HL-60 (cell line): Measurements from ENCODE around the gene SUSD1.

Source experiments
- DNase-seq, 2 experiments: peaks; one replicate each; pipeline ENCODE4 v3.0.0-alpha.2; 2010 to 2020; ENCODE audit warnings: low read depth in 1 of 2, low spot score in 1 of 2
- H3K27ac ChIP-seq: fragments of 250-450 bp; sonication (Bioruptor Pico); replicated peaks from 2 replicates; pipeline ENCODE4 v1.5.1; 2020; ENCODE audit warnings: mild to moderate bottlenecking, moderate library complexity
- H3K27me3 ChIP-seq: fragments of 250-450 bp; sonication (Bioruptor Pico); 2 replicates; pipeline ENCODE4 v1.5.1; 2021; ENCODE audit warnings: mild to moderate bottlenecking, moderate library complexity; ENCODE audit not compliant: insufficient read depth, poor library complexity, severe bottlenecking
- H3K4me3 ChIP-seq: replicated peaks from 2 replicates; pipeline ENCODE4 v1.5.1; 2011; ENCODE audit warnings: mild to moderate bottlenecking, control low read depth, low read length; ENCODE audit not compliant: insufficient read depth
- CTCF ChIP-seq: IDR thresholded peaks from one replicate; pipeline ENCODE4 v1.5.1; 2011; ENCODE audit warnings: low read length, control low read depth, inconsistent platforms; ENCODE audit not compliant: insufficient read depth
- GABPA ChIP-seq: IDR thresholded peaks from 2 replicates; pipeline ENCODE4 v1.6.1; 2012; ENCODE audit warnings: low read depth
- POLR2AphosphoS5 ChIP-seq: IDR thresholded peaks from 2 replicates; pipeline ENCODE4 v1.6.1; 2012; ENCODE audit warnings: low read depth
- REST ChIP-seq: IDR thresholded peaks from 2 replicates; pipeline ENCODE4 v1.6.1; 2012; ENCODE audit warnings: low read depth; ENCODE audit not compliant: insufficient replicate concordance
- SPI1 ChIP-seq: IDR thresholded peaks from 2 replicates; pipeline ENCODE4 v1.6.1; 2012; ENCODE audit warnings: low read depth, mild to moderate bottlenecking, borderline replicate concordance

SUSD1 gene

GRCh38 chr9:112020680-112021596, 154.2 kb downstream of the SUSD1 start:
- Histone ChIP-seq H3K27me3 (no peaks in the 10 kb centered on the region), H3K4me3 (no peak overlapping the region), H3K27ac (no peak overlapping the region)
- TF ChIP-seq POLR2AphosphoS5 (no peak), REST (no peak), CTCF (no peak), SPI1 (no peak), GABPA (no peak)
- DNase-seq, result no peak

GRCh38 chr9:112017878-112018277, 157.2 kb downstream of the SUSD1 start:
- TF ChIP-seq SPI1 (no peak), REST (no peak), CTCF (no peak), POLR2AphosphoS5 (no peak), GABPA (no peak)
- Histone ChIP-seq H3K27me3 (no peaks in the 10 kb centered on the region), H3K27ac (no peak overlapping the region), H3K4me3 (no peak overlapping the region)
- DNase-seq, result no peak

- TF ChIP-seq CTCF (no peak), GABPA (no peak), SPI1 (no peak), POLR2AphosphoS5 (no peak), REST (no peak)
- H3K27me3 ChIP-seq, result no peaks in the 10 kb centered on the region
- no peak overlapping the region for H3K4me3 ChIP-seq
- no peak for DNase-seq
- H3K27ac ChIP-seq, result no peak overlapping the region
These were observed 159.4 kb downstream of the SUSD1 start for GRCh38 chr9:112015736-112016135.
